Muscle layer of duodenum (tissue), 2 donors: Measurements from ENCODE around the gene CEP112.

Experiments used
- H3K27ac ChIP-seq: one replicate; pipeline ENCODE4 v1.7.0; 2013; ENCODE audit warnings: mild to moderate bottlenecking, low read length
- H3K27me3 ChIP-seq: one replicate; pipeline ENCODE4 v1.7.0; 2013; ENCODE audit warnings: low read depth, mild to moderate bottlenecking, control low read depth, low read length
- H3K36me3 ChIP-seq, 2 donors: one replicate each; pipeline ENCODE4 v1.7.0; 2013; ENCODE audit warnings: low read length in 2 of 2, control low read depth in 1 of 2, mild to moderate bottlenecking in 1 of 2; ENCODE audit not compliant: insufficient read depth in 2 of 2, control insufficient read depth in 1 of 2
- H3K4me1 ChIP-seq, 2 donors: one replicate each; pipeline ENCODE4 v1.7.0; 2013; ENCODE audit warnings: low read length in 2 of 2, mild to moderate bottlenecking in 2 of 2, control low read depth in 1 of 2, moderate library complexity in 1 of 2; ENCODE audit not compliant: insufficient read depth in 2 of 2, control insufficient read depth in 1 of 2
- H3K4me3 ChIP-seq, 2 donors: one replicate each; pipeline ENCODE4 v1.7.0; 2013; ENCODE audit warnings: low read length in 2 of 2, low read depth in 1 of 2, mild to moderate bottlenecking in 1 of 2
- H3K9me3 ChIP-seq, 2 donors: one replicate each; pipeline ENCODE4 v1.7.0; 2013; ENCODE audit warnings: low read length in 2 of 2, control low read depth in 1 of 2, mild to moderate bottlenecking in 1 of 2; ENCODE audit not compliant: control insufficient read depth in 1 of 2
- donor health status: healthy.

The CEP112 gene

DNA sequence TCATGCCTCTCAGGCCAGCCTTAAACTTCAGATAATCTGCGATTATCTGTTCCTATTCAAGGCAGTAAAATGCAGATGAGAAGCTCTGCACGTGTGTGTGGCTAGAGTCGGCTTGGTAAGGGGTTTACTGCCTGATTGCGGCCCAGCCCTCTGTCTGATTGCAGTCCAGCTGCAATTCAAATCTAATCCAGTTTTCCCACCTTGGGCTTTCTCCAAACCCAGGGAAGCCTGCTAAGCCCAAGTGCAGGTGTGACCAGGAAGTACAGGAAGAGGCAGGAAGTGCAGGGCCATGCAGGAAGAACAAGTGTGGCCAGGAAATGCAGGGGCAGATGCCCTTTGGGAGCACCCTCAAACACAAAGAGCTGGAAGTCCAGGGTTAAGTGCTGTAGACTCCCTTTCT lies 314.9 kb downstream of the CEP112 start:
- peaks cover 6 to 10% of the 10 kb centered on the region in 2 donors for H3K9me3 ChIP-seq
- H3K27ac ChIP-seq, result no peak overlapping the region
- no peaks in the 10 kb centered on the region for H3K4me1 ChIP-seq

DNA sequence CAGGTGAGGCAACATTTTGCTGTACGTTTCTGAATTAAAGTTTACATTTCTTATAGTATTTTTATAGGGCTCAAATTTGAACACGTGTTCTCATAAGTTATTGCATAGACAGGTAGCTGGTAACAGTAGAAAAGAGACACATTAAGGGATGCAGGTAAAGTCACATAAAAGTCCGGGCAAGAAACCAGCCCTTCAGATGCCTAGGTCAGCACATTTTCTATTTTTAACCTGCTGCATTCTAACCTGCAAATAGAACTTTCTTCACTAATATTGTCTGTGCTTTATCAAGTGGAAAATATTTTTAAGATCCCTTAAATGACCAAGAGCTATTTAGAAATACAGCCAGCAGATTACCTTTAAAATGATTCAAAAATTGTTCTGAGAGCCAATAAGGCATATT lies 323.1 kb downstream of the CEP112 start:
- H3K4me1 ChIP-seq, result no peaks in the 10 kb centered on the region
- H3K27me3 ChIP-seq, result no peaks in the 10 kb centered on the region
- no peaks in the 10 kb centered on the region for H3K36me3 ChIP-seq
- H3K9me3 ChIP-seq, result no peaks in the 10 kb centered on the region
- no peak overlapping the region for H3K4me3 ChIP-seq
- no peak overlapping the region for H3K27ac ChIP-seq

More for the DNA sequence above, 314.9 kb downstream of the CEP112 start:
- H3K4me3 ChIP-seq, result no peak overlapping the region
- H3K27me3 ChIP-seq, result no peaks in the 10 kb centered on the region
- H3K36me3 ChIP-seq, result peaks cover 0 to 5% of the 10 kb centered on the region in 2 donors

DNA sequence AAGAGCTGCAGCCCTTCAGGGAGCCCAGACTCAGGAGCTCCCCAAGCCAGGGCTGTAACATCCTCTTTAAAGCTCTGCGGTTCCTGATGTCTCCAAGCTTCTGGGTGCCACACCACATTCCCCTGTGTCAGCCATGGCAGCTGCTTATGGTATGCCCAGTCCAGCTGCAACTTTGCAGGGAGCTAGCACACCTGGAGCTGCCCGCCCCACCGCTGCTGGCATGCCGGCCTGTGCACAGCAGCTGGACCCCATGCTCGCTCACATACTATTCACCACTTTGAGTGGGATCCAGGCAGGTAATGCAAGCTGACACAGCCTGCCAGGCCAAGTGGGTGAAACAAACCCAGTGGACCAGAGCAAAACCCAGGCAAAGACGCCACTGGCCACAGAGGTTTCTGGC lies 324.9 kb downstream of the CEP112 start:
- no peaks in the 10 kb centered on the region for H3K27me3 ChIP-seq
- H3K4me3 ChIP-seq, result no peak overlapping the region
- H3K9me3 ChIP-seq, result no peaks in the 10 kb centered on the region
- no peaks in the 10 kb centered on the region for H3K4me1 ChIP-seq
- no peak overlapping the region for H3K27ac ChIP-seq
- no peaks in the 10 kb centered on the region for H3K36me3 ChIP-seq

DNA sequence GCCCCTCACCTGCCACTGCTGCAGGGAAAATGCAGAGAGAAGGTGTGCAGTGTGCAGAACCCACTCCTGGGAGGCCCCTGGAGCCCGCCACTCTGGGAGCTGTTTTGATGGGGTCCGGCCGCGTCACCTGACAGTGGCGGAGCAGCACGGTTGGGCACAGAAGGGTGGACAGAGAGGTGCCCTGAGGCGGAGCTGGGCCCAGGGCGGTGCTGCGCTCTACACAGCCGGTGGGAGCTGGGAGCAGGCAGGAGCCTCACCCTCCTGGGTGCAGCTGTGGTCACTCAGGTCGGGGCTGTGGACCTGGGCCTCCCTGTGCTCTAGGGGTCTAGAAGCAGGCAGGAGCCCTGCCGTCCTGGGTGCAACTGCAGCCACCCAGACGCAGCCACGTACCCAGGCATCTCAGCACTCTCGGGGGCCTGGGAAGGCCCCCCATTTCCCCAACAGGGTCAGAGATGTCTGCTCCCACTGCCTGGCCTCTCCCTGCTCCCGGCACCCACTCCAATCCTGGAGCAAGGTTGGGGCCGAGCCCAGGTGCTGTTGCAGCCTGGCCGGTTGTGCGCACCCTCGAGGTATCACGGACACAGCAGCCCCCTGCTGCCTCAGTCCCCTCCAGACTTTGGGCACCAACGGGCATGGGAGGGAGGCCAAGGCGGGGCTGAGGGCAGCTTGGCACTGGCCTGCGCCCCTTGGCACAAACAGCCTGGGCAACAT lies 326.1 kb downstream of the CEP112 start:
- H3K27me3 ChIP-seq, result no peaks in the 10 kb centered on the region
- no peak overlapping the region for H3K27ac ChIP-seq
- no peaks in the 10 kb centered on the region for H3K9me3 ChIP-seq
- H3K4me3 ChIP-seq, result no peak overlapping the region
- no peaks in the 10 kb centered on the region for H3K36me3 ChIP-seq
- H3K4me1 ChIP-seq, result no peaks in the 10 kb centered on the region

DNA sequence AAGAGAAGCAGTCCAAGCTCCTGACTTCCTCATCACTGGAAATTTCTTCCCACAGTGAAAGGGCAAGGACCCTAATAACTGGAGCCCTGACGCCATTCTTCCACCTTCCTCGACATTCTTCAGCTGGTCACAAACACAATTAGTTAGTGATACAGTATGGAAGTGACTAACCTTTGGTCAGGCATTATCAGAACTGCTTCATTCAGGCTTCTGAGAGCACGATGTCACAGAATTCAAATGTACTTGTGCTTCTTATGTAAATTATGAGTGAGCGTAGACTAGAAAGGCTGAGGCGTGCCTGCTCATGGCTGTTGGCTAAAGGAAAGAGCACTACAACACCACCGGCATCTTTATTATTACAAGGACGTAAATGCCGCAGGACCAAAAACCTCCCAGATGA lies 327.5 kb downstream of the CEP112 start:
- H3K27me3 ChIP-seq, result no peaks in the 10 kb centered on the region
- no peaks in the 10 kb centered on the region for H3K36me3 ChIP-seq
- no peaks in the 10 kb centered on the region for H3K9me3 ChIP-seq
- no peak overlapping the region for H3K27ac ChIP-seq
- no peak overlapping the region for H3K4me3 ChIP-seq
- no peaks in the 10 kb centered on the region for H3K4me1 ChIP-seq

DNA sequence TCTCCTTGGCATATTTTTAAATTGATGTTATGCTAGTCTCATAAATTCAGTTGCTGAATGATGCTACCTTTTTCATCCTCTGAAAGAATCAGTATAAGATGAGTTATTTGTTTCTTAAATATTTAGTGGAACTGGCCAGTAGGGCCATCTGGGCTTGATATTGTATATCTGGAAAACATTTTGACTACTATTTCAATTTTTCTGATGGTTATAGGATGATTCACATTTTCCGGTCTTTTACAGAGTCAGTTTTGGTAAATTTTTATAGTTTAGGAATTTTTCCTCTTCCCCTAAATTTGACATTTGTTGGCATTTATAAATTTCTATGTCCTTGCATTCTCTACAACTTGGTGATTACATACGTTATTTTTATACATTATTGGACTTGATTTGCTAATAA lies 334.2 kb downstream of the CEP112 start:
- Histone ChIP-seq H3K4me3 (no peak overlapping the region), H3K36me3 (no peaks in the 10 kb centered on the region), H3K27ac (no peak overlapping the region), H3K4me1 (no peaks in the 10 kb centered on the region), H3K27me3 (no peaks in the 10 kb centered on the region), H3K9me3 (no peaks in the 10 kb centered on the region)

DNA sequence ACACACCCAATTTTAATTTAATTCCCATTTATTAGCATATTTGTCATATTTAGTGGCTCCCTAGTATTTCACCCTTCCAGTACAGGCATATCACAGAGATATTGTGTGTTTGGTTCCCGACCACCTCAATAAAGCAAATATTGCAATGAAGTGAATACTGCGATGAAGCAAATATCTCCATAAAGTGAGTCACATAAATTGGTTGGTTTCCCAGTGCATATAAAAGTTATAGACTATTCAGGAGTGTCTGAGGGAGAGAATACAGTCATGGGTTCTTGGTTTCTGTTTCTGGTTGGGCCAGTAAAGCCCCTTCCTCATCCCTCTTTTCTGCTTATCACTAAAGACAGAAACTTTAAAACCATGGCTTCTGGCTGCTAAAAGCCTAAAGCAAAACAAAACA lies 335.1 kb downstream of the CEP112 start:
- no peaks in the 10 kb centered on the region for H3K4me1 ChIP-seq
- no peak overlapping the region for H3K27ac ChIP-seq
- H3K36me3 ChIP-seq, result no peaks in the 10 kb centered on the region
- H3K9me3 ChIP-seq, result no peaks in the 10 kb centered on the region
- H3K4me3 ChIP-seq, result no peak overlapping the region
- no peaks in the 10 kb centered on the region for H3K27me3 ChIP-seq

DNA sequence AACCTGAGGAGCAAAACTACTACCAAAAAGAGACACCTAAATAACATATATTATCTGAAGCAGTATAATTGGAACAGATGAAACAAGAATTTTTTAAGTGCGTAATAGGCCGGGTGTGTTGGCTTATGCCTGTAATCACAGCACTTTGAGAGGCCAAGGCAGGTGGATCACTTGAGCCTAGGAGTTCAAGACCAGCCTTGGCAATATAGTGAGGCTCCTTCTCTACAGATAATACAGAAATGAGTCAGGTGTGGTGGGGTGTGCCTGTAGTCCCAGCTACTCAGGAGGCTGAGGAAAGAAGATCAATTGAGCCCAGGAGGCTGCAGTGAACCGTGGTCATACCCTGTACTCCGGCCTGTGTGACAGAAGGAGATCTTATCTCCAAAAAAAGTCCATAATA lies 336.3 kb downstream of the CEP112 start:
- Histone ChIP-seq H3K4me1 (no peaks in the 10 kb centered on the region), H3K27ac (no peak overlapping the region), H3K4me3 (no peak overlapping the region), H3K9me3 (no peaks in the 10 kb centered on the region), H3K36me3 (no peaks in the 10 kb centered on the region), H3K27me3 (no peaks in the 10 kb centered on the region)

DNA sequence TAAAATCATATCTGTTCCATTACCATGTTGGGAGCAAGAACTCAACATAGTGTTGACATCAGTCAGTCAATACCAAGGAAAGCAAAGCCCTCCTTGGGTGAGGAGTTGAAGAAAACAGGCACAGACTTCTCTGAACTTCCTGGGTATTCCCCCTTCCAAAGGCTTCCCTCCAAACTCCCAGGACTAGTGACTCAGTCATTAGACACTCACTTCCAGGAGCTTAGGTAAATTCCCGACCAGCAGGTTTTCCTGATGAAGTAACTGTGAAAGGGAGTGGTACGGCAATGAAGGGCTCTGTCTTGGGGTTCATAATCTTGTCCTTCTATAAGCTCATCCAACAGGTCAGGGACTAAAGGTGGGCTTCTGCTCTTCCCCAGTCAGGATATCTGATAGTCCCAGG lies 336.7 kb downstream of the CEP112 start:
- no peaks in the 10 kb centered on the region for H3K36me3 ChIP-seq
- H3K27me3 ChIP-seq, result no peaks in the 10 kb centered on the region
- no peak overlapping the region for H3K27ac ChIP-seq
- H3K9me3 ChIP-seq, result no peaks in the 10 kb centered on the region
- H3K4me1 ChIP-seq, result no peaks in the 10 kb centered on the region
- no peak overlapping the region for H3K4me3 ChIP-seq

DNA sequence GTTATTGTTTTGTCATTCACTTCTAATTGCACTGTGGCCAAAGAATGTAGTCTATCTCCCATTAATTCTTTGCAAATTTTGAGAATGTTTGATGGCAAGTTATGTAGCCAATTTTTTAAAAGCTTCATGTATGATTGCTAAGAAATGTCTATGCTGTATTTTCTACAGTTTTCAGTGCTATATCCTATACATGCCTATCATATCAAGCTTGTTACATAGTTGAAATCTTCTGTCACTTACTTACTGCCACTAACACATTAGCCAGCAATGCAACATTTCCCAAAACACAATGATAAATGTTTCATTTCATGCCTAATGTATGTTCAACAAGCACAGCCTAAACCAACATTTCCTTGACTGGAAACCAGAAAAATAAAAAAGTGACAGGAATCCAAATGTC lies 338.1 kb downstream of the CEP112 start:
- Histone ChIP-seq H3K4me3 (no peak overlapping the region), H3K27ac (no peak overlapping the region), H3K27me3 (no peaks in the 10 kb centered on the region), H3K9me3 (no peaks in the 10 kb centered on the region), H3K36me3 (no peaks in the 10 kb centered on the region), H3K4me1 (no peaks in the 10 kb centered on the region)

DNA sequence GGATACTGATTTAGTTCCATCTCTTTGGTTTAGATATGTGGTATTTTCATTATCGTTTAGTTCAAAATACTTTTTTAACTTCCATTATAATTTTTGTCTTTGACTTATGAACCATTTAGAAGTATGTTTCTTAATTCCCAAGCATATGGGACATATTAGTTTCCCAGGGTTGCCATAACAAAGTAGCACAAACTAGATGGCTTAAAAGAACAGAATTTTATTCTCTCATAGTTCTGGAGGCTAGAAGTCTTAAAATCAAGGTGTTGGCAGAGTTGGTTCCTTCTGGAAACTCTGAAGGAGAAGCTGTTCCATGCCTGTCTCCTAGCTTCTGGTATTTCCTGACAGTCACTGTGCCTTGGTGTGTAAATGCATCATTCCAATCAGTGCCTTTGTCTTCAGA lies 339.0 kb downstream of the CEP112 start:
- Histone ChIP-seq H3K27me3 (no peaks in the 10 kb centered on the region), H3K9me3 (no peaks in the 10 kb centered on the region), H3K27ac (no peak overlapping the region), H3K4me1 (no peaks in the 10 kb centered on the region), H3K4me3 (no peak overlapping the region), H3K36me3 (peaks cover 0 to 1% of the 10 kb centered on the region in 2 donors)
